GM12865 (cell line): ENCODE measurements around the gene GPR50.

ENCODE experiments used
- DNase-seq: peaks from one replicate; pipeline ENCODE4 v3.0.0; 2010; ENCODE audit warnings: low read depth
- H3K4me3 ChIP-seq: 2 replicates; pipeline ENCODE4 v1.5.1; 2011; ENCODE audit warnings: mild to moderate bottlenecking, low read depth, low read length, control low read depth
- TF ChIP-seq, protein P1 (sequence below): IDR thresholded peaks from 2 replicates; pipeline ENCODE4 v1.5.1; 2011; ENCODE audit warnings: low read length, control low read depth, low read depth, inconsistent platforms; ENCODE audit not compliant: insufficient read depth; ENCODE audit errors: missing control alignments

Gene GPR50

DNA sequence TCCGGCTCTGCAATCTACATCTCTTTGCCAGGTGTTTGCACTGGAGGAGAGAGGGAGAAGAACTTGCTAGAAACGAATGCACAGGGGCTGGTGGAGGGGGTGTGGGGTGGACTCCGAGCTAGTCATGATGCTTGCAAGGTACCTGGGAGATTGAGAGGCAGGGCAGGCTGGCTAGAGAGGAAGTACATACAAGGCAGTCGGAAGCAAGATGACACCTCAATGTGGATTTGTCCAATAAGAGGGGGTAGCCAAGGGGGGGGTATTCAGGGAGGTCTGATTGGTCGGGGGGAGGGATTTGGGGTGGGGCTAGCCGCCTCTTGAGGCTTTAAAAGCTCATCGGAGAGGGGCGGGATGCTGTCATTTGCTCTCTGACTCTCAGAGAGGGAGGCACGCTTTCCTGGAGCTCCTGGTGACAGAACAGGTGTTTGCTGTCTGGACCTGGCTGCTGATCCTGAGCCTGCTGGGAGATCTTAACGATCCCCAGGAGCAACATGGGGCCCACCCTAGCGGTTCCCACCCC is at the start of gene GPR50:
GPR50 (plus strand) TSS at position 354 of the 520 bp plus-strand sequence; CDS start at position 492, 138 bp downstream.
- H3K4me3 ChIP-seq, result no peak within 1 kb of the TSS
- no peak for DNase-seq
- TF ChIP-seq, protein P1, sequence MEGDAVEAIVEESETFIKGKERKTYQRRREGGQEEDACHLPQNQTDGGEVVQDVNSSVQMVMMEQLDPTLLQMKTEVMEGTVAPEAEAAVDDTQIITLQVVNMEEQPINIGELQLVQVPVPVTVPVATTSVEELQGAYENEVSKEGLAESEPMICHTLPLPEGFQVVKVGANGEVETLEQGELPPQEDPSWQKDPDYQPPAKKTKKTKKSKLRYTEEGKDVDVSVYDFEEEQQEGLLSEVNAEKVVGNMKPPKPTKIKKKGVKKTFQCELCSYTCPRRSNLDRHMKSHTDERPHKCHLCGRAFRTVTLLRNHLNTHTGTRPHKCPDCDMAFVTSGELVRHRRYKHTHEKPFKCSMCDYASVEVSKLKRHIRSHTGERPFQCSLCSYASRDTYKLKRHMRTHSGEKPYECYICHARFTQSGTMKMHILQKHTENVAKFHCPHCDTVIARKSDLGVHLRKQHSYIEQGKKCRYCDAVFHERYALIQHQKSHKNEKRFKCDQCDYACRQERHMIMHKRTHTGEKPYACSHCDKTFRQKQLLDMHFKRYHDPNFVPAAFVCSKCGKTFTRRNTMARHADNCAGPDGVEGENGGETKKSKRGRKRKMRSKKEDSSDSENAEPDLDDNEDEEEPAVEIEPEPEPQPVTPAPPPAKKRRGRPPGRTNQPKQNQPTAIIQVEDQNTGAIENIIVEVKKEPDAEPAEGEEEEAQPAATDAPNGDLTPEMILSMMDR, result no peak

DNA sequence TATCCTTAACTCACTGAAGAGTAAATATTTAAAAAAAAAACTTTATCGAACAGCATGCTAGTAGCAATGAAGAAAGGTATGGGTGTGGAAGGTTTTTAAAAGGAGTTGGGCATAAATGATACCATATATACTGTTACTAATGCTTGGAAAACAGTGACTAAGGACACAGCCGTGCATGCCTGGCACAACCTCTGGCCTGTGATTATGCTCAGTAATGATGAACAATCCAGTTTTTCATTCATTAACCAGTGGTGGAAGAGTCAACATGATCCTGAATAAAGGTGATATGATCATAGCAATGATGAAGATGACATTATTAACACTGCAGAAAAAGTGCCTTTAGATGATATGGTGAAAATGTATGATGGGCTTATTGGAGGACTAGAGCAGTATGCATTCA is 43.9 kb upstream of the GPR50 start:
- no peak for DNase-seq
- TF ChIP-seq, protein P1, result no peak
- H3K4me3 ChIP-seq, result no peak overlapping the region

DNA sequence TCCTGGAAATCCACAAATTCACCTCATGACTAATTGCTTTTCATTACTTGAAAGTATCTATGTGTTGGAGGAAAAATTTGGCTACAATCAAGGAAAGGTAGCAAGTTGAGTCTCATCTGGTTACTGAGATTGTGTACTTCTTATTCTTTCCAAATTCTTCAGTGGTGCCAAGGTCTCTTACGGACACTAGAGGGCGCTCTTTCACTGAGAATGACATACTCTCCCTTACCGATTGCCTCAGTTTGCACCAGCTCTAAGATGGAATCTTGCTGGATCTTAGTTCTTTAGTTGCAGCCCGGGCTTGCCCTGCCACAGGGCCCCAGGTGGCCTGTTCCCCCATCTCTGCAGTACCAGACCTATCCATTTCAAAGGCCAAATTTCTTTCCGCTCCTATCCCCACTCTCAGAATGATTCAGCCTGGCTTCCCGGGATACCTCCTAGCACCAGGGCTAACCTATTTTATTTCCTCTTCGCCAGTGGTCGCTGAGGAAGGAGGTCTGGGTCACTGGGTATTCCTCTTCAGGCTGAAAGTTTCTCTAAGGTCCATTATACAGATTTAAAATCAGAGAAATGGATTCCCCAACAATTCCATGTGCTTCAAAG is 24.6 kb upstream of the GPR50 start:
- peak; percentile 52 for DNase-seq
- no peak overlapping the region for H3K4me3 ChIP-seq
- TF ChIP-seq, protein P1, result peak; percentile 53

DNA sequence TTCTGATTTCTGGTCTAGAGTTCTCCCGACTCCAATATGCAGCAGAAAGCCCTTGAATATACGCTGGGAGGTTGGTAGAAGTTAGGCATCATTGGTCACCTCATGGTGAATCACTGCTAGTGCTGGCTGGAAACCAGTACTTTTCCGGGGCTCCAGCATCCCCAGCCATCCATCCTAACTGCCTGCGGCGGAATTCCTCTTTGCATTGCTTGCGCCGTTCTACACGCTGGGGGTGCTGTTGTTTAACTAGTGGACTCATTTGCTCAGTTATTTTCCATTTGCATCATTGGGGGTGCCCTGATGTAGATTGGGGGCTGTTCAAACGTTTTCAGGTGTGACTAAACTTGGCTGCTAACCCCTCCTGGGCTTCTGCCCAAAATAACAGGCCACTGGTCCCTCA is 23.3 kb upstream of the GPR50 start:
- no peak for DNase-seq
- no peak overlapping the region for H3K4me3 ChIP-seq
- TF ChIP-seq, protein P1, result no peak

DNA sequence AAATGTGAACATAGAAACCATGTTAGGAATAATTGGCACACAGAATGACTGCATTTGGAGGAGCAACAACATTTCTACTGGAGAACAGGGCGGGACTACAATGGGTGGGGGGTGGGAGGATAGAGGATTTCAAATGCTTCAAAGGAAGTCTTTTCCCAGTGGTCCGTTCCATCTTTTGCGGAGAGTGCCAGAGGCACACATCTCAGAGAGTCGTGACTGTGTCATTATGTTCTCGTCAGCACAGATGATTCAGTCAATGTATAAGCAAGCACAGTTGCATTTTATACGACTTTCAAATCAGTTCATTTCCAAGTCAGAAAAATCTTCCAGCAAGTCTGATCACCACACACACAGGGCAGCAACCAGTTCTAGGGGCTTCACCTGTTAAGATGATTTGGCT is 22.7 kb upstream of the GPR50 start:
- DNase-seq, result no peak
- TF ChIP-seq, protein P1, result no peak

DNA sequence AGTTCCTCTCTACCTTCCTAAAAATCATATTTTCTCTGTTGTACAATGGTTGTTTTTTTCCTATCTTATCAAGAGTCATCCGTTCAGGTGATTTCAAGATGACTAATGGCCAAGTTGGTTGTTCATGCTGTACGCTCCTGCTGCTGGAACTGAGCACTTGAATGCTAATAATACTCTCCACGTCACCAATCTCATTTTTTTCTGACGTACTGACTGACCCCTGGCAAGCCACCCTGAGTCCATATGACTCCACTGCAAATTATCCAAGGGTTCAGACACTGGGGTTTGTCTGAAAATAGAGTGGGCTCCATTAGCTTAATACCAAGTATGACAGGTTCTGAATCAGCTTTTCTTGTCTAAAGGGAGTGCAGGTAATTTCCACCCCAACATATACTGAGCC is 21.1 kb upstream of the GPR50 start:
- H3K4me3 ChIP-seq, result no peak overlapping the region
- TF ChIP-seq, protein P1, result no peak
- no peak for DNase-seq

More for the DNA sequence above, 22.7 kb upstream of the GPR50 start:
- no peak overlapping the region for H3K4me3 ChIP-seq

DNA sequence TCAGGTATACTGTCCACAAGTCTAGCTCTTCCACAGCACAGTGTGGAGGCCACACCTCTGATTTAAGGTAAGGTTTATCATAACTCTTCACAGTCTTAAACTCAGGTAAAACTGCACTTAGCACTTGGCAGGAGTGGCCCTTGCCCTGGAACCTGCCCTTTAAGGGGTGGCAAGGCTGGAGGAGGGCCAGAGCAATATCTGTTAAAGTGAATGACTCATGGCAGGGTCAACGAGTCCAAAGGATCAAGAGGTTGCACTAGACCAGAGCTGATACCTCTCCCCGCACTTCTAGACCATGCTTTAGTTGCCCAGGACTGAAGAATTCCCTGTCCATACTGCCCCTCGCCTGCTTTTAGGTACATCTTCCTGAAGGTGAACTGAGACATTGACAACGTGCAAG is 14.7 kb upstream of the GPR50 start:
- TF ChIP-seq, protein P1, result no peak
- no peak for DNase-seq
- no peak overlapping the region for H3K4me3 ChIP-seq
